ENCODE results near the gene IFIH1.

DNA sequence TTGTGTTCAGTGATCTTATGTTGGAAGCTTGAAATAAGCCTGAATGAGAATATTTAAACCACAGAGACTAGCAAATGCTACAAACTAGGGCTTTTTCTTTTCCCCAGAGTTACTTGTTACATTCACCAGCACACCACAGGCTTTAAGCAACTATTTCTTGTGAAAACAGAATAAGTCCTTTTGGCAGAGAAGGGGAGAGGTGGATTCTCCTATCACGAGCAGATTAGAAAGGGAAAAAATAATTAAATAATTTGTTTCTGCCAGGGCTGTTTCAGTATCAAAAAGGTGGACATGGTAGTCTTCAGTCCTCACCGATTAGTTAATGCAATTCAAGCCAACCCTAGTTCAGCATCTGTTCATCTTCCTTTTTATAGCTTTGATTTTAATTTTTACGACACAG, 12.6 kb downstream of the IFIH1 start:
- no peak for TF ChIP-seq CTCF (conservative IDR thresholded peaks at IDR 0.05; ENCODE audit: low read depth in 2 of 2)
- no peak for TF ChIP-seq EZH2 (IDR thresholded peaks at IDR 0.05; ENCODE audit: low read depth, unreplicated experiment)
- TF ChIP-seq, protein P1, sequence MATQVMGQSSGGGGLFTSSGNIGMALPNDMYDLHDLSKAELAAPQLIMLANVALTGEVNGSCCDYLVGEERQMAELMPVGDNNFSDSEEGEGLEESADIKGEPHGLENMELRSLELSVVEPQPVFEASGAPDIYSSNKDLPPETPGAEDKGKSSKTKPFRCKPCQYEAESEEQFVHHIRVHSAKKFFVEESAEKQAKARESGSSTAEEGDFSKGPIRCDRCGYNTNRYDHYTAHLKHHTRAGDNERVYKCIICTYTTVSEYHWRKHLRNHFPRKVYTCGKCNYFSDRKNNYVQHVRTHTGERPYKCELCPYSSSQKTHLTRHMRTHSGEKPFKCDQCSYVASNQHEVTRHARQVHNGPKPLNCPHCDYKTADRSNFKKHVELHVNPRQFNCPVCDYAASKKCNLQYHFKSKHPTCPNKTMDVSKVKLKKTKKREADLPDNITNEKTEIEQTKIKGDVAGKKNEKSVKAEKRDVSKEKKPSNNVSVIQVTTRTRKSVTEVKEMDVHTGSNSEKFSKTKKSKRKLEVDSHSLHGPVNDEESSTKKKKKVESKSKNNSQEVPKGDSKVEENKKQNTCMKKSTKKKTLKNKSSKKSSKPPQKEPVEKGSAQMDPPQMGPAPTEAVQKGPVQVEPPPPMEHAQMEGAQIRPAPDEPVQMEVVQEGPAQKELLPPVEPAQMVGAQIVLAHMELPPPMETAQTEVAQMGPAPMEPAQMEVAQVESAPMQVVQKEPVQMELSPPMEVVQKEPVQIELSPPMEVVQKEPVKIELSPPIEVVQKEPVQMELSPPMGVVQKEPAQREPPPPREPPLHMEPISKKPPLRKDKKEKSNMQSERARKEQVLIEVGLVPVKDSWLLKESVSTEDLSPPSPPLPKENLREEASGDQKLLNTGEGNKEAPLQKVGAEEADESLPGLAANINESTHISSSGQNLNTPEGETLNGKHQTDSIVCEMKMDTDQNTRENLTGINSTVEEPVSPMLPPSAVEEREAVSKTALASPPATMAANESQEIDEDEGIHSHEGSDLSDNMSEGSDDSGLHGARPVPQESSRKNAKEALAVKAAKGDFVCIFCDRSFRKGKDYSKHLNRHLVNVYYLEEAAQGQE (IDR thresholded peaks at IDR 0.05; ENCODE audit: unreplicated experiment), result no peak
- no peak for TF ChIP-seq EZH2phosphoT487 (IDR thresholded peaks at IDR 0.05; ENCODE audit: unreplicated experiment)

Data from GM23338 (cell line).